RWPE2 (cell line): Measurements from ENCODE around the gene B9D2.

Experiments
- ATAC-seq: fragments of 200-7000 bp; cut with Tn5 transposase; 3 replicates; pipeline ENCODE4 v1.9.1; 2021; ENCODE audit warnings: low read depth
- DNase-seq: peaks from one replicate; pipeline ENCODE4 v3.0.0-alpha.2; 2020; ENCODE audit warnings: low spot score
- H3K27ac ChIP-seq: fragments of 450-650 bp; 2 replicates; pipeline ENCODE4 v1.5.1; 2017; ENCODE audit warnings: mild to moderate bottlenecking; ENCODE audit not compliant: poor library complexity, severe bottlenecking
- H3K27me3 ChIP-seq: fragments of 250-450 bp; sonication (Bioruptor Pico); 2 replicates; pipeline ENCODE4 v1.5.1; 2021; ENCODE audit warnings: mild to moderate bottlenecking, moderate library complexity; ENCODE audit not compliant: insufficient read depth, poor library complexity, severe bottlenecking
- H3K36me3 ChIP-seq: fragments of 250-450 bp; sonication (Bioruptor Pico); 2 replicates; pipeline ENCODE4 v1.5.1; 2020; ENCODE audit warnings: low read depth, mild to moderate bottlenecking, moderate library complexity
- H3K4me1 ChIP-seq: fragments of 250-450 bp; sonication (Bioruptor Pico); 2 replicates; pipeline ENCODE4 v1.5.1; 2021; ENCODE audit warnings: mild to moderate bottlenecking, moderate library complexity; ENCODE audit not compliant: insufficient read depth, poor library complexity, severe bottlenecking
- H3K4me3 ChIP-seq: fragments of 250-450 bp; sonication (Bioruptor Pico); 2 replicates; pipeline ENCODE4 v1.5.1; 2021; ENCODE audit warnings: mild to moderate bottlenecking, moderate library complexity; ENCODE audit not compliant: severe bottlenecking
- H3K9me3 ChIP-seq: fragments of 250-450 bp; sonication (Bioruptor Pico); 2 replicates; pipeline ENCODE4 v1.5.1; 2021; ENCODE audit warnings: mild to moderate bottlenecking, moderate library complexity; ENCODE audit not compliant: severe bottlenecking
- TF ChIP-seq, protein P1 (sequence below): fragments of 450-650 bp; IDR thresholded peaks from one replicate; pipeline ENCODE4 v1.5.1; 2017; ENCODE audit warnings: mild to moderate bottlenecking, moderate library complexity; ENCODE audit not compliant: poor library complexity, severe bottlenecking

B9D2 gene

GRCh38 chr19:41321204-41321599 is 42.7 kb downstream of the B9D2 start:
- TF ChIP-seq, protein P1, sequence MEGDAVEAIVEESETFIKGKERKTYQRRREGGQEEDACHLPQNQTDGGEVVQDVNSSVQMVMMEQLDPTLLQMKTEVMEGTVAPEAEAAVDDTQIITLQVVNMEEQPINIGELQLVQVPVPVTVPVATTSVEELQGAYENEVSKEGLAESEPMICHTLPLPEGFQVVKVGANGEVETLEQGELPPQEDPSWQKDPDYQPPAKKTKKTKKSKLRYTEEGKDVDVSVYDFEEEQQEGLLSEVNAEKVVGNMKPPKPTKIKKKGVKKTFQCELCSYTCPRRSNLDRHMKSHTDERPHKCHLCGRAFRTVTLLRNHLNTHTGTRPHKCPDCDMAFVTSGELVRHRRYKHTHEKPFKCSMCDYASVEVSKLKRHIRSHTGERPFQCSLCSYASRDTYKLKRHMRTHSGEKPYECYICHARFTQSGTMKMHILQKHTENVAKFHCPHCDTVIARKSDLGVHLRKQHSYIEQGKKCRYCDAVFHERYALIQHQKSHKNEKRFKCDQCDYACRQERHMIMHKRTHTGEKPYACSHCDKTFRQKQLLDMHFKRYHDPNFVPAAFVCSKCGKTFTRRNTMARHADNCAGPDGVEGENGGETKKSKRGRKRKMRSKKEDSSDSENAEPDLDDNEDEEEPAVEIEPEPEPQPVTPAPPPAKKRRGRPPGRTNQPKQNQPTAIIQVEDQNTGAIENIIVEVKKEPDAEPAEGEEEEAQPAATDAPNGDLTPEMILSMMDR: no peak

DNA sequence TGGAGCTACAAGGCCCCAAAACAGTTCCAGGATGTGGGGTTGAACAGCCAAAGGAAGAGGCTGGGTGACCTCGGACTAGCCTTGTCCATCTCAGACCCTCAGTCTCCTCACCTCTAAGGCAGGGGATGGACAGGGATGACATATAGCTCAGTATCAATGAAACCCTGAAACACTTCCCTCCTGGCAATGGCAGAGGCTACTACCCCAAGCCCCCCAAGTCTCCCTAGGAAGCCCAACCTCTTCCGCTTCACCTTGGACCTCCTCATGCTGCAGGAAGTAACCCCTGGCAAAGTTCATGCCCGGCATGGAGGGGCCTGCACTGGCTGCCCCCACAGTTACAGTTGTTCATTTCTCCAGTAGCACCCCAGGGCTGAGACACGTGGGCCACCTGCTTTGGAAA is 43.4 kb downstream of the B9D2 start:
- Histone ChIP-seq H3K9me3 (no peaks in the 10 kb centered on the region), H3K4me3 (no peak overlapping the region), H3K36me3 (peaks cover 41% of the 10 kb centered on the region), H3K27me3 (no peaks in the 10 kb centered on the region), H3K4me1 (peaks cover 24% of the 10 kb centered on the region), H3K27ac (no peak overlapping the region)
- ATAC-seq (no peak), DNase-seq (no peak)
- TF ChIP-seq, protein P1: no peak

More at GRCh38 chr19:41321204-41321599, 42.7 kb downstream of the B9D2 start:
- H3K27ac ChIP-seq: no peak overlapping the region
- no peaks in the 10 kb centered on the region for H3K27me3 ChIP-seq
- DNase-seq (no peak), ATAC-seq (no peak)
- H3K9me3 ChIP-seq: no peaks in the 10 kb centered on the region
- H3K36me3 ChIP-seq: peaks cover 35% of the 10 kb centered on the region
- peaks cover 28% of the 10 kb centered on the region for H3K4me1 ChIP-seq
- H3K4me3 ChIP-seq: no peak overlapping the region

- Histone ChIP-seq H3K27ac (no peak overlapping the region), H3K4me3 (no peak overlapping the region), H3K36me3 (peaks cover 41% of the 10 kb centered on the region), H3K27me3 (no peaks in the 10 kb centered on the region), H3K4me1 (peaks cover 24% of the 10 kb centered on the region), H3K9me3 (no peaks in the 10 kb centered on the region)
- no peak for DNase-seq
- TF ChIP-seq, protein P1: no peak
- no peak for ATAC-seq
Measured at GRCh38 chr19:41320185-41320518, 43.8 kb downstream of the B9D2 start.

GRCh38 chr19:41319500-41320184 is 44.3 kb downstream of the B9D2 start:
- ATAC-seq (no peak), DNase-seq (no peak)
- no peaks in the 10 kb centered on the region for H3K27me3 ChIP-seq
- TF ChIP-seq, protein P1: no peak
- H3K4me3 ChIP-seq: no peak overlapping the region
- H3K36me3 ChIP-seq: peaks cover 41% of the 10 kb centered on the region
- no peak overlapping the region for H3K27ac ChIP-seq
- peaks cover 19% of the 10 kb centered on the region for H3K4me1 ChIP-seq
- no peaks in the 10 kb centered on the region for H3K9me3 ChIP-seq

DNA sequence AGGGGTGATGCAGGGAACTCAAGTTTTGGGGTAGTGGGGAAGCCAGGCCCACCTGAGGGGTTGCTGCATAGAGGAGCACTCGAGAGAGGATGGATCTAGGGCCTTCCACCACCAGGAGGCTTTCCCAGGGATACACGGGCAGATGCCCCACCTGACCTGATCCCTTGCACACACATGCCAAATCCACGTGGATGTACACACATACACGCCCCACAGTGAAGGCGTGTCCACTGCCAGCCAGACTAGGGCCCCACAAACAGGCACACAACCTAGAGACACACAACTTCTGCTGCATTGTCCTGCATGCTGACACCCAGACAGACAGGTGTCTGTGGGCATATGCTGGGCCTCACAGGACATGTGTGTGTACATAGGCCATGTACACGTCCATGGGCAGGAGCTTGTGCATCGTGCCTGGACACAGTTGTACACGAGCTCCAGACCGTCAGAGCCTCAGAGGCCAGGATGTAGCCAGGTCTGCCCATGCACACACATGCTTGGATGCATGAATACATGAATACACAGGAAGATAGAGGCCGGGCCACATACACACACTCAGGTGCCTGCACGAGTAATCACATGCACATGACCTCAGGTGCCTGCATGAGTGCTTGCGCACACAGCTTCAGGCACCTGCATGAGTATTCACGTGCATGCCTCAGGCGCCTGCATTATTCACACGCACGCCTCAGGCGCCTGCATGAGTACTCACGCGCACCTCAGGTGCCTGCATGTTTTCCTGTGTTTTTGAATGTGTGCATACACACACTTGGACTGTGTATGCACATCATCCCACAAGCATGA is 45.1 kb downstream of the B9D2 start:
- no peaks in the 10 kb centered on the region for H3K9me3 ChIP-seq
- H3K36me3 ChIP-seq: peaks cover 49% of the 10 kb centered on the region
- TF ChIP-seq, protein P1: no peak
- no peak for ATAC-seq
- no peak overlapping the region for H3K4me3 ChIP-seq
- H3K27ac ChIP-seq: no peak overlapping the region
- H3K27me3 ChIP-seq: no peaks in the 10 kb centered on the region
- peaks cover 11% of the 10 kb centered on the region for H3K4me1 ChIP-seq
- DNase-seq: no peak
